SK-N-SH treated with all-trans-retinoic acid at 6 μM for 48 hours (cell line): ENCODE results near the gene FOXA1.

Experiments used
- ATAC-seq: fragments of 200-7000 bp; cut with Tn5 transposase; 3 replicates; pipeline ENCODE4 v1.9.1; 2020; ENCODE audit warnings: mild to moderate bottlenecking, moderate library complexity
- ARNTL ChIP-seq: fragments of 450-650 bp; formaldehyde crosslinking; IDR thresholded peaks from 2 replicates; pipeline ENCODE4 v1.5.0; 2020; ENCODE audit warnings: low read depth, mild to moderate bottlenecking, moderate library complexity, borderline replicate concordance
- BACH2 ChIP-seq: fragments of 250-450 bp; sonication (Bioruptor Pico); IDR thresholded peaks from 2 replicates; pipeline ENCODE4 v1.9.0; 2021; ENCODE audit warnings: mild to moderate bottlenecking, borderline replicate concordance
- CREB5 ChIP-seq: fragments of 250-450 bp; sonication (Bioruptor Pico); IDR thresholded peaks from 2 replicates; pipeline ENCODE4 v1.5.1; 2020; ENCODE audit warnings: low read depth, mild to moderate bottlenecking, moderate library complexity
- CSDC2 ChIP-seq: fragments of 250-450 bp; sonication (Bioruptor Pico); IDR thresholded peaks from 2 replicates; pipeline ENCODE4 v1.5.0; 2020; ENCODE audit warnings: mild to moderate bottlenecking, moderate library complexity
- CSRNP3 ChIP-seq: fragments of 250-450 bp; sonication (Bioruptor Pico); IDR thresholded peaks from 2 replicates; pipeline ENCODE4 v1.5.1; 2021; ENCODE audit warnings: mild to moderate bottlenecking, moderate library complexity
- ESRRG ChIP-seq: fragments of 250-450 bp; sonication (Bioruptor Pico); IDR thresholded peaks from 2 replicates; pipeline ENCODE4 v1.6.1; 2021; ENCODE audit warnings: mild to moderate bottlenecking
- ISL1 ChIP-seq: fragments of 250-450 bp; sonication (Bioruptor Pico); IDR thresholded peaks from 2 replicates; pipeline ENCODE4 v2.1.2; 2022; ENCODE audit warnings: mild to moderate bottlenecking, moderate library complexity
- OSR1 ChIP-seq: fragments of 250-450 bp; sonication (Bioruptor Pico); IDR thresholded peaks from 2 replicates; pipeline ENCODE4 v1.8.0; 2022; ENCODE audit warnings: moderate library complexity, mild to moderate bottlenecking, inconsistent platforms
- PATZ1 ChIP-seq: fragments of 250-450 bp; sonication (Bioruptor Pico); IDR thresholded peaks from 2 replicates; pipeline ENCODE4 v1.8.0; 2020; ENCODE audit warnings: mild to moderate bottlenecking, moderate library complexity, borderline replicate concordance
- PPARA ChIP-seq: fragments of 250-450 bp; sonication (Bioruptor Pico); IDR thresholded peaks from 2 replicates; pipeline ENCODE4 v1.5.0; 2020; ENCODE audit warnings: mild to moderate bottlenecking, borderline replicate concordance
- RARB ChIP-seq: fragments of 250-450 bp; sonication (Bioruptor Pico); IDR thresholded peaks from 2 replicates; pipeline ENCODE4 v1.8.0; 2021; ENCODE audit warnings: mild to moderate bottlenecking, moderate library complexity
- SNAI2 ChIP-seq: fragments of 250-450 bp; sonication (Bioruptor Pico); IDR thresholded peaks from 2 replicates; pipeline ENCODE4 v1.5.0; 2020; ENCODE audit warnings: mild to moderate bottlenecking, moderate library complexity
- TCF4 ChIP-seq: fragments of 250-450 bp; sonication (Bioruptor Pico); IDR thresholded peaks from 2 replicates; pipeline ENCODE4 v1.8.0; 2021; ENCODE audit warnings: mild to moderate bottlenecking, moderate library complexity, borderline replicate concordance
- TOX ChIP-seq: fragments of 250-450 bp; sonication (Bioruptor Pico); IDR thresholded peaks from 2 replicates; pipeline ENCODE4 v1.8.0; 2021; ENCODE audit warnings: mild to moderate bottlenecking, moderate library complexity, borderline replicate concordance
- TSHZ2 ChIP-seq: fragments of 250-450 bp; sonication (Bioruptor Pico); IDR thresholded peaks from 2 replicates; pipeline ENCODE4 v1.5.0; 2020; ENCODE audit warnings: mild to moderate bottlenecking, moderate library complexity
- ZFP3 ChIP-seq: fragments of 250-450 bp; sonication (Bioruptor Pico); IDR thresholded peaks from 2 replicates; pipeline ENCODE4 v1.5.0; 2020; ENCODE audit warnings: mild to moderate bottlenecking, moderate library complexity
- ZFP30 ChIP-seq: fragments of 450-650 bp; formaldehyde crosslinking; IDR thresholded peaks from 2 replicates; pipeline ENCODE4 v1.5.0; 2022; ENCODE audit warnings: mild to moderate bottlenecking, moderate library complexity
- ZNF565 ChIP-seq: fragments of 450-650 bp; formaldehyde crosslinking; conservative IDR thresholded peaks from 2 replicates; pipeline ENCODE4 v1.5.0; 2020; ENCODE audit warnings: low read depth, mild to moderate bottlenecking, moderate library complexity
- ZNF70 ChIP-seq: fragments of 450-650 bp; formaldehyde crosslinking; IDR thresholded peaks from 2 replicates; pipeline ENCODE4 v1.5.0; 2020; ENCODE audit warnings: mild to moderate bottlenecking, moderate library complexity
- ZNF8 ChIP-seq: fragments of 450-650 bp; formaldehyde crosslinking; IDR thresholded peaks from 2 replicates; pipeline ENCODE4 v1.5.0; 2020; ENCODE audit warnings: mild to moderate bottlenecking, moderate library complexity

FOXA1 gene

GRCh38 chr14:37563189-37563588 is 31.9 kb downstream of the FOXA1 start:
- ATAC-seq: no peak
- TF ChIP-seq CSDC2 (CRISPR knock-in tag) (no peak), PATZ1 (CRISPR knock-in tag) (no peak), PPARA (CRISPR knock-in tag) (no peak), TOX (CRISPR knock-in tag) (no peak), ZFP3 (CRISPR knock-in tag) (no peak), ZNF565 (CRISPR knock-in tag) (no peak), ISL1 (CRISPR knock-in tag) (no peak), CSRNP3 (CRISPR knock-in tag) (no peak), ZNF8 (CRISPR knock-in tag) (no peak), TCF4 (CRISPR knock-in tag) (no peak), ESRRG (CRISPR knock-in tag) (no peak)

- TF ChIP-seq SNAI2 (CRISPR knock-in tag) (no peak), RARB (CRISPR knock-in tag) (no peak), BACH2 (no peak), ARNTL (no peak), CREB5 (CRISPR knock-in tag) (no peak), PPARA (CRISPR knock-in tag) (no peak), ZFP30 (CRISPR knock-in tag) (no peak), ZNF8 (CRISPR knock-in tag) (no peak), ZNF565 (CRISPR knock-in tag) (no peak), PATZ1 (CRISPR knock-in tag) (no peak), CSRNP3 (CRISPR knock-in tag) (no peak), ZFP3 (CRISPR knock-in tag) (no peak), TOX (CRISPR knock-in tag) (no peak), OSR1 (CRISPR knock-in tag) (no peak), ZNF70 (CRISPR knock-in tag) (no peak), TSHZ2 (CRISPR knock-in tag) (no peak), ESRRG (CRISPR knock-in tag) (no peak), CSDC2 (CRISPR knock-in tag) (no peak), TCF4 (CRISPR knock-in tag) (no peak)
- ATAC-seq: no peak
These were observed 35.7 kb downstream of the FOXA1 start for GRCh38 chr14:37559386-37559785.
